PFSK-1 (cell line): Measurements from ENCODE around the gene TNRC6C.

ENCODE experiments used
- FOXP2 ChIP-seq: optimal IDR thresholded peaks from 2 replicates; pipeline ENCODE3; 2011; ENCODE audit warnings: borderline replicate concordance, control low read depth, inconsistent platforms; ENCODE audit not compliant: insufficient read depth; ENCODE audit errors: extremely low read length, extremely low read depth
- POLR2AphosphoS5 ChIP-seq: IDR thresholded peaks from 2 replicates; pipeline ENCODE4 v1.6.1; 2012; ENCODE audit warnings: low read depth, mild to moderate bottlenecking, control low read depth, low read length, moderate library complexity
- SIN3A ChIP-seq: IDR thresholded peaks from 2 replicates; pipeline ENCODE4 v1.6.1; 2012; ENCODE audit warnings: mild to moderate bottlenecking, low read length, moderate library complexity, borderline replicate concordance; ENCODE audit not compliant: insufficient read depth
- TAF1 ChIP-seq: IDR thresholded peaks from 2 replicates; pipeline ENCODE4 v1.6.1; 2012; ENCODE audit warnings: low read length, control low read depth, borderline replicate concordance; ENCODE audit not compliant: insufficient read depth
- TF ChIP-seq, protein P1 (sequence below), 2 experiments: IDR thresholded peaks; 2 replicates each; pipeline versions ENCODE4 v1.6.1 to v1.8.0; 2011 to 2012; ENCODE audit warnings: low read depth in 2 of 2, low read length in 2 of 2, control low read depth in 1 of 2, inconsistent platforms in 1 of 2, mild to moderate bottlenecking in 1 of 2, moderate library complexity in 1 of 2; ENCODE audit not compliant: insufficient read depth in 1 of 2

DNA sequence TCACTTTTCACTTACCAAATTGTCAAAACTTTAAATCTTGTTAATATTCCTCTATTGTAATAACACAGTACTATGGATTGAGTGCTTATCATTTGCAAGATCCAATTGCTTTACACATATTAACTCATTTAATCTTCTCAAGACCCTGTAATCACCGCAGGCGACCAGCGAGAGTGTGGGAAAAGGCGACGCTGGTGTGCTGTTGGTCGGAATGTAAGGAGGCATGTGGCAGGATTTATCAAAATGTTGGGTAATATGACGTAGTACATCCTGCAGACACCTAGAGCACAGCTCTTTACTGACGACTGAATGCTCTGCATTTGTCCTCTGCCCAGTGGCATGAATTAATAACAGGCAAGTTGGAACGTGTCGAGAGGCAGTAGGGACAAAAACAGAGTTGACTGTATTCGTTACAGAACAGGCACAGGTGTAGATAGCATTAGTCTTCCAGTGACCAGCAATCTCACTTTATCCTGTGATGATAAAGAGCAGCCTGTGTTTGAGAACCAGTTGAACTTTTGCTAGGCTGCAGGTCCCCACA lies 80.3 kb downstream of the TNRC6C start:
- TF ChIP-seq, protein P1, sequence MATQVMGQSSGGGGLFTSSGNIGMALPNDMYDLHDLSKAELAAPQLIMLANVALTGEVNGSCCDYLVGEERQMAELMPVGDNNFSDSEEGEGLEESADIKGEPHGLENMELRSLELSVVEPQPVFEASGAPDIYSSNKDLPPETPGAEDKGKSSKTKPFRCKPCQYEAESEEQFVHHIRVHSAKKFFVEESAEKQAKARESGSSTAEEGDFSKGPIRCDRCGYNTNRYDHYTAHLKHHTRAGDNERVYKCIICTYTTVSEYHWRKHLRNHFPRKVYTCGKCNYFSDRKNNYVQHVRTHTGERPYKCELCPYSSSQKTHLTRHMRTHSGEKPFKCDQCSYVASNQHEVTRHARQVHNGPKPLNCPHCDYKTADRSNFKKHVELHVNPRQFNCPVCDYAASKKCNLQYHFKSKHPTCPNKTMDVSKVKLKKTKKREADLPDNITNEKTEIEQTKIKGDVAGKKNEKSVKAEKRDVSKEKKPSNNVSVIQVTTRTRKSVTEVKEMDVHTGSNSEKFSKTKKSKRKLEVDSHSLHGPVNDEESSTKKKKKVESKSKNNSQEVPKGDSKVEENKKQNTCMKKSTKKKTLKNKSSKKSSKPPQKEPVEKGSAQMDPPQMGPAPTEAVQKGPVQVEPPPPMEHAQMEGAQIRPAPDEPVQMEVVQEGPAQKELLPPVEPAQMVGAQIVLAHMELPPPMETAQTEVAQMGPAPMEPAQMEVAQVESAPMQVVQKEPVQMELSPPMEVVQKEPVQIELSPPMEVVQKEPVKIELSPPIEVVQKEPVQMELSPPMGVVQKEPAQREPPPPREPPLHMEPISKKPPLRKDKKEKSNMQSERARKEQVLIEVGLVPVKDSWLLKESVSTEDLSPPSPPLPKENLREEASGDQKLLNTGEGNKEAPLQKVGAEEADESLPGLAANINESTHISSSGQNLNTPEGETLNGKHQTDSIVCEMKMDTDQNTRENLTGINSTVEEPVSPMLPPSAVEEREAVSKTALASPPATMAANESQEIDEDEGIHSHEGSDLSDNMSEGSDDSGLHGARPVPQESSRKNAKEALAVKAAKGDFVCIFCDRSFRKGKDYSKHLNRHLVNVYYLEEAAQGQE (IDR thresholded peaks at IDR 0.05; ENCODE audit: insufficient read depth in 1 of 2, low read depth in 2 of 2, low read length in 2 of 2), result no peak
- TF ChIP-seq SIN3A (no peak), POLR2AphosphoS5 (no peak), TAF1 (no peak), FOXP2 (no peak)
